MM.1S (cell line): Measurements from ENCODE around the gene MYOCD.

Experiments used
- DNase-seq: peaks from one replicate; pipeline ENCODE4 v3.0.0-alpha.2; 2015
- H2AFZ ChIP-seq: fragments of 300-600 bp; sonication (generic); 2 replicates; pipeline ENCODE4 v1.6.0; 2016; ENCODE audit warnings: antibody characterized with exemption, low read length
- H3F3A ChIP-seq: fragments of 300-600 bp; sonication (generic); 2 replicates; pipeline ENCODE4 v1.6.1; 2016; ENCODE audit warnings: mild to moderate bottlenecking, antibody characterized with exemption, low read length, moderate library complexity, mixed read lengths; ENCODE audit not compliant: insufficient read depth
- H3K27ac ChIP-seq: fragments of 300-600 bp; sonication (generic); 2 replicates; pipeline ENCODE4 v1.5.1; 2016; ENCODE audit warnings: mild to moderate bottlenecking, low read length
- H3K27me3 ChIP-seq: fragments of 300-600 bp; sonication (generic); replicated peaks from 2 replicates; pipeline ENCODE4 v1.6.0; 2016; ENCODE audit warnings: low read length; ENCODE audit not compliant: insufficient read depth
- H3K36me3 ChIP-seq: fragments of 300-600 bp; sonication (generic); replicated peaks from 2 replicates; pipeline ENCODE4 v1.6.1; 2016; ENCODE audit warnings: mild to moderate bottlenecking, low read length, mixed read lengths; ENCODE audit not compliant: insufficient read depth
- H3K4me1 ChIP-seq: fragments of 300-600 bp; sonication (generic); 2 replicates; pipeline ENCODE4 v1.6.1; 2016; ENCODE audit warnings: low read length, mixed read lengths
- H3K4me2 ChIP-seq: fragments of 300-600 bp; sonication (generic); 2 replicates; pipeline ENCODE4 v1.6.0; 2016; ENCODE audit warnings: low read depth, low read length
- H3K4me3 ChIP-seq: fragments of 300-600 bp; sonication (generic); 2 replicates; pipeline ENCODE4 v1.5.1; 2016; ENCODE audit warnings: low read length, mixed read lengths
- H3K79me2 ChIP-seq: fragments of 300-600 bp; sonication (generic); 2 replicates; pipeline ENCODE4 v1.6.1; 2016; ENCODE audit warnings: mixed run types, low read length, mixed read lengths
- H3K9ac ChIP-seq: fragments of 300-600 bp; sonication (generic); 2 replicates; pipeline ENCODE4 v1.6.1; 2016; ENCODE audit warnings: low read length, mixed read lengths
- H3K9me2 ChIP-seq: fragments of 300-600 bp; sonication (generic); replicated peaks from 2 replicates; pipeline ENCODE4 v1.6.1; 2016; ENCODE audit warnings: mild to moderate bottlenecking, low read length, mixed read lengths; ENCODE audit not compliant: insufficient read depth
- H3K9me3 ChIP-seq: fragments of 300-600 bp; sonication (generic); replicated peaks from 2 replicates; pipeline ENCODE4 v1.6.1; 2016; ENCODE audit warnings: mild to moderate bottlenecking, low read length, mixed read lengths; ENCODE audit not compliant: insufficient read depth
- H4K20me1 ChIP-seq: fragments of 300-600 bp; sonication (generic); 2 replicates; pipeline ENCODE4 v1.6.1; 2016; ENCODE audit warnings: mild to moderate bottlenecking, low read length, moderate library complexity, mixed read lengths; ENCODE audit not compliant: insufficient read depth
- CTCF ChIP-seq: fragments of 300-600 bp; sonication (generic); IDR thresholded peaks from 2 replicates; pipeline ENCODE4 v1.5.1; 2016; ENCODE audit warnings: antibody characterized with exemption, low read length, mixed read lengths
- EZH2 ChIP-seq: fragments of 300-600 bp; sonication (generic); optimal IDR thresholded peaks from 2 replicates; pipeline ENCODE3; 2017; ENCODE audit warnings: low read depth, mild to moderate bottlenecking, antibody characterized with exemption, low read length, mixed read lengths
- EZH2phosphoT487 ChIP-seq: fragments of 300-600 bp; sonication (generic); IDR thresholded peaks from 2 replicates; pipeline ENCODE4 v1.6.1; 2018; ENCODE audit warnings: antibody characterized with exemption, low read length

The MYOCD gene

GRCh38 chr17:12739500-12739899 is 73.8 kb downstream of the MYOCD start:
- Histone ChIP-seq H3K4me3 (no peak overlapping the region), H3F3A (no peaks in the 10 kb centered on the region), H3K9ac (no peak overlapping the region), H3K27me3 (no peaks in the 10 kb centered on the region), H3K4me2 (no peak overlapping the region), H3K4me1 (no peaks in the 10 kb centered on the region), H3K27ac (no peak overlapping the region), H3K36me3 (no peaks in the 10 kb centered on the region), H4K20me1 (no peaks in the 10 kb centered on the region), H2AFZ (no peak overlapping the region), H3K9me3 (no peaks in the 10 kb centered on the region), H3K9me2 (no peaks in the 10 kb centered on the region), H3K79me2 (no peaks in the 10 kb centered on the region)
- TF ChIP-seq EZH2 (no peak), EZH2phosphoT487 (no peak), CTCF (no peak)
- no peak for DNase-seq

- Histone ChIP-seq H3K27ac (no peak overlapping the region), H3K9me2 (no peaks in the 10 kb centered on the region), H3F3A (no peaks in the 10 kb centered on the region), H3K4me3 (no peak overlapping the region), H3K4me1 (no peaks in the 10 kb centered on the region), H2AFZ (no peak overlapping the region), H3K9me3 (no peaks in the 10 kb centered on the region), H3K9ac (no peak overlapping the region), H3K27me3 (no peaks in the 10 kb centered on the region), H3K79me2 (no peaks in the 10 kb centered on the region), H3K4me2 (no peak overlapping the region), H3K36me3 (no peaks in the 10 kb centered on the region), H4K20me1 (no peaks in the 10 kb centered on the region)
- TF ChIP-seq CTCF (no peak), EZH2phosphoT487 (no peak)
- no peak for DNase-seq
Measured at GRCh38 chr17:12743046-12743445, 77.4 kb downstream of the MYOCD start.

- no peak overlapping the region for H3K4me3 ChIP-seq
- no peak overlapping the region for H3K27ac ChIP-seq
- DNase-seq: no peak
- no peaks in the 10 kb centered on the region for H3K4me1 ChIP-seq
- no peaks in the 10 kb centered on the region for H3K9me2 ChIP-seq
- H3F3A ChIP-seq: no peaks in the 10 kb centered on the region
- TF ChIP-seq EZH2phosphoT487: no peak
- no peak for TF ChIP-seq EZH2
- TF ChIP-seq CTCF: no peak
- H3K36me3 ChIP-seq: no peaks in the 10 kb centered on the region
- H2AFZ ChIP-seq: no peak overlapping the region
- H3K27me3 ChIP-seq: no peaks in the 10 kb centered on the region
- no peaks in the 10 kb centered on the region for H3K9me3 ChIP-seq
- H3K79me2 ChIP-seq: no peaks in the 10 kb centered on the region
- H4K20me1 ChIP-seq: no peaks in the 10 kb centered on the region
- no peak overlapping the region for H3K9ac ChIP-seq
- no peak overlapping the region for H3K4me2 ChIP-seq
Measured at GRCh38 chr17:12744298-12744697, 78.6 kb downstream of the MYOCD start.

GRCh38 chr17:12744786-12745185 is 79.1 kb downstream of the MYOCD start:
- H3K79me2 ChIP-seq: no peaks in the 10 kb centered on the region
- no peaks in the 10 kb centered on the region for H3K27me3 ChIP-seq
- no peaks in the 10 kb centered on the region for H3K4me1 ChIP-seq
- no peaks in the 10 kb centered on the region for H3K36me3 ChIP-seq
- no peaks in the 10 kb centered on the region for H3K9me2 ChIP-seq
- no peaks in the 10 kb centered on the region for H3F3A ChIP-seq
- no peak overlapping the region for H2AFZ ChIP-seq
- TF ChIP-seq CTCF (no peak), EZH2 (no peak)
- H3K27ac ChIP-seq: no peak overlapping the region
- no peak overlapping the region for H3K4me3 ChIP-seq
- no peak for DNase-seq
- H3K9ac ChIP-seq: no peak overlapping the region
- no peak overlapping the region for H3K4me2 ChIP-seq
- no peaks in the 10 kb centered on the region for H3K9me3 ChIP-seq
- no peaks in the 10 kb centered on the region for H4K20me1 ChIP-seq
